IPS DF 6.9 (cell line): ENCODE measurements around the gene RAB11FIP4.

Source experiments
- DNase-seq: peaks from one replicate; pipeline ENCODE4 v3.0.0-alpha.2; 2013; ENCODE audit warnings: low read depth, low spot score
- H3K27ac ChIP-seq: one replicate; pipeline ENCODE4 v1.5.1; 2013; ENCODE audit warnings: low read length, control low read depth
- H3K27me3 ChIP-seq: 2 replicates; pipeline ENCODE4 v1.6.1; 2013; ENCODE audit warnings: mild to moderate bottlenecking, low read length; ENCODE audit not compliant: control insufficient read depth, insufficient read depth
- H3K36me3 ChIP-seq: 2 replicates; pipeline ENCODE4 v1.6.1; 2013; ENCODE audit warnings: low read length; ENCODE audit not compliant: control insufficient read depth, insufficient read depth
- H3K4me1 ChIP-seq: 2 replicates; pipeline ENCODE4 v1.6.1; 2013; ENCODE audit warnings: low read length; ENCODE audit not compliant: control insufficient read depth, insufficient read depth
- H3K4me3 ChIP-seq: 2 replicates; pipeline ENCODE4 v1.5.1; 2013; ENCODE audit warnings: mild to moderate bottlenecking, low read length
- H3K9me3 ChIP-seq: 2 replicates; pipeline ENCODE4 v1.6.1; 2013; ENCODE audit warnings: low read length, inconsistent platforms; ENCODE audit not compliant: control insufficient read depth, insufficient read depth
- WGBS: extraction: QIAGEN DNeasy Blood & Tissue Kit; methylation state at CpG from one replicate; pipeline ENCODE4 v1.1.7; 2013; ENCODE audit warnings: mixed read lengths, missing lambda C conversion rate; ENCODE audit not compliant: insufficient read length, insufficient coverage; 5-methylcytosine and 5-hydroxymethylcytosine counted together

Gene RAB11FIP4

DNA sequence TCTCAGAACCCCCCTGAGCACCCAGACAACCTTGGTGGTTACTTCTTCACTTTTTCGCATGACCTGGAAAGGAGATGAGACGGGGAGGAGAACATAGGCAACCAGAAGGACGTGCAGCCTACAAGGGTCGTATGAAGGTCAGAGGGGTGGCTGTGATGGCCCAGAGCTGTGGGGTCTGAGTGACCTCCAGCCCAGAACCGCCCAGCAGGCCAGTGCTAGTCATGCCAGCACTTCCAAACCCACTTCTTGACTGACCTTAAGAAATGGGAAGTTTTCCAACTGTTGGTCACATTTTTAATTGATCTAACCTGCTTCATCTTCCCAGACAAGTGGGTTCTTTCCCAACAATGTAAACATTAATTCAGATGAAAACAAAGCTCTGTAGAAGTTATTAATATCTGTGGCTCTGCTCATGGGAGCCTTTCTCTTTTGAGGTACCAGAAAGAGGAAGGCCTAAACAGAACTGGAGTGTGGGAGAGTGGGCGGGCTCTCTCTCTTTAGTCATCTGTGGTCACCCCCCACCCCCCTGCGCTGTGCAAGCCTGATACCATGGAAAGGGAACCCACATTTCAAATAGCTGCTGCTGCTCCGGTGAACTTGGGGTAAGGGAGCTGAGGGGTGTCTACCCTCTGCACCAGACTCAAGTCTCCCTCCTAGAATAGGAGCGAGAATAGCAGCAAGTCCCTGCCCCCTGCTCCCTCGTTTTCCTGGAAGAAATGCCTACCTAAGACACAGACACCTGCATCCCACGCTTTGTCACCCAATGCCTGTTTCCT is 101.6 kb downstream of the RAB11FIP4 start:
- Histone ChIP-seq H3K4me3 (no peak overlapping the region), H3K4me1 (peaks cover 17% of the 10 kb centered on the region), H3K27me3 (no peaks in the 10 kb centered on the region), H3K36me3 (no peaks in the 10 kb centered on the region; the same call in 1 of the 2 replicates), H3K27ac (no peak overlapping the region), H3K9me3 (no peaks in the 10 kb centered on the region)
- DNase-seq: no peak
- no CpG with 5 or more reads among the region's 11 CpGs for WGBS

DNA sequence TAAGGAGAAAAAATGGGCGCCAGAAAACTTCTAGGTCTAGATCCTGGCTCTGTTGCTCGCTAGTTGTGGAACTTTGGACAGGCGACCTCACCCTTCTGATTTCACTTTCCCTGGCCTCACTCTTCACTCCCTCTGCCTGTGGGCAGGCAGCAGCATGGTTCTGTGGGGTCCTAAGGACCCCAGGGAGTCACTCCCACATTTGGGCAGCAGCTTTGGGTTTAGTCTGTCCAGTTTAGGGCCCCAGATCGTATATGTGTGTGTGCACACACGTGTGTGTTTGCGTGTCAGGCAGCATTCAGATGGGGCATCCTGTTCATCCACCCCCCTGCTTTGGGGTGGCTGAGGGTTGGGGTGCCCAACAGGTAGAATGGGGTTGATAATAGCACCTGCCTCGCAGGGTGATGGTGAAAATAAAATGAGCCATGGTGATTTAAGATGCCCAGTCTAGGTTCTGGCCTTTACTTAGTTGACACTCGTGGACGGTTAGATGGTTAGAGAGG is 102.2 kb downstream of the RAB11FIP4 start:
- H3K9me3 ChIP-seq: no peaks in the 10 kb centered on the region
- no peak for DNase-seq
- no CpG with 5 or more reads among the region's 9 CpGs for WGBS
- no peaks in the 10 kb centered on the region for H3K27me3 ChIP-seq
- peaks cover 17% of the 10 kb centered on the region for H3K4me1 ChIP-seq
- no peaks in the 10 kb centered on the region; the same call in 1 of the 2 replicates for H3K36me3 ChIP-seq
- H3K27ac ChIP-seq: no peak overlapping the region
- no peak overlapping the region for H3K4me3 ChIP-seq

DNA sequence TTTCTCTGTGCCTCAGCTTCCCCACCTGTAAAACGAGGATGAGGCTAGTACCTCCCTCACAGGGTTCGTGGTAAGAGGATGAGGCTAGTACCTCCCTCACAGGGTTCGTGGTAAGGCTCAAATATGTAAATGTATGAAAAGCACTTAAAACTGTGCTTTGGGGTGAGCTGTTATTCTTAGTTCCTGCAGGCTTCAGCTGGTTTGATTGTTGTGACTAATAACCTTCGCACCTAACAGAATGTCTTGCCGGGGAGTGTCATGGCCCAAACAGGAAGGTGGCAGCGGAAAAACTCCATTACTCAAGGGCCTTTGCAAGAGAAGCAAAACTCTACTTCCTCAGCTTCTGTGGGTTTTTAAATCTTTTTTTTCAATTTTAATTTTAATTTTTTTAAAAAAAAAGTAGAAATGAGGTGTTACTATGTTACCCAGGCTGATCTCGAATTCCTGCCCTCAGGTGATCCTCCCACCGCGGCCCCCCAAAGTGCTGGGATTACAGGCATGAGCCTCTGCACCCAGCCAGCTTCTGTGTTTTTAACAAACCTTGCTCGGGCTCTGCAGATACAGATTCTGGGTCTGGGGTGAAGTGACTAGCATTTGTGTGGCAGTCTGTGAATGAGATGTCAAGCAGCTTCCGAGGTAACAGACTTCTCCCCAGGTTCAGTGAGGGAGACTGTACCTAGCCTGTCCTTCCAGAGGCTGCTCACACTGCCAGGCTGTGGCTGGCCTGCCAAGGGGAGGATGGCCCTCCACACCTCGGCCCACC is 103.0 kb downstream of the RAB11FIP4 start:
- Histone ChIP-seq H3K4me1 (peaks cover 11% of the 10 kb centered on the region), H3K9me3 (no peaks in the 10 kb centered on the region), H3K36me3 (no peaks in the 10 kb centered on the region; the same call in 1 of the 2 replicates), H3K27me3 (no peaks in the 10 kb centered on the region), H3K4me3 (no peak overlapping the region), H3K27ac (no peak overlapping the region)
- DNase-seq: no peak
- WGBS: no CpG with 5 or more reads among the region's 12 CpGs

DNA sequence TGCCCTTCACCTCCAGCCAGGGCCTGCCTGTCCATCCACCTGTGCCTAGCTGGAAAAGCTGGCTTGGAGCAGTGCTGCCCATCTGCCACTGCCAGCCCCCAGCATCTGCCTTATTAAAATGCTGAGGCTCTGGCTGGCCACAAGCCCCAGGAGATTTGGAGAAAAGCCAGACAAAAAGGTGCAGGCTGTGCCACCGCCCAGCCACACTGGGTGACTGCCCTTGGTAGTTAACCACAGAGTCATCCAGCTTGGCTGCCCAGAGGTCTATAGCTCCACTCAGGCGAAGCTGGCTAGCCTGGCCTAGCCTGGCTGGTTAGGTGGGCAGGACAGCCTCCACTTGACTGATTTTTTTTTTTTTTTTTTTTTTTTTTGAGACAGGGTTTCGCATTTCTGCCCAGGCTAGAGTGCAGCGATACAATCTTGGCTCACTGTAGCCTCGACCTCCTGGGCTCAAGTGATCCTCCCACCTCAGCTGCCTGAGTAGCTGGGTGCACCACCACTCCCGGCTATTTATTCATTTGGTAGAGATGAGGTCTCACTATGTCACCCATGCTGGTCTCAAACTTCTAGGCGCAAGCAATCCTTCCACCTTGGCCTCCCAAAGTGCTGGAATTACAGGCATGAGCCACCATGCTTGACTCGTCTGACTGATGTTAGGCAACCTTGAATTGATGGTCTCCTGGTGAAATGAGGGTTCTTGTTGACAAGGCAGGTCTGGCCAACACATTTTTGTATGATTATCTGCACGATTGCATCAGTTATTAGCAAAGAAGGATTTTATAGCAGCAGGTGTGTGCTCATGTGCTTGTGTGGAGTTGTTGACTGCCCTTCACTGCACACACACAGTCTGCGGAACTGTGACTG is 103.8 kb downstream of the RAB11FIP4 start:
- no peaks in the 10 kb centered on the region for H3K27me3 ChIP-seq
- no peak for DNase-seq
- peaks cover 14% of the 10 kb centered on the region for H3K4me1 ChIP-seq

DNA sequence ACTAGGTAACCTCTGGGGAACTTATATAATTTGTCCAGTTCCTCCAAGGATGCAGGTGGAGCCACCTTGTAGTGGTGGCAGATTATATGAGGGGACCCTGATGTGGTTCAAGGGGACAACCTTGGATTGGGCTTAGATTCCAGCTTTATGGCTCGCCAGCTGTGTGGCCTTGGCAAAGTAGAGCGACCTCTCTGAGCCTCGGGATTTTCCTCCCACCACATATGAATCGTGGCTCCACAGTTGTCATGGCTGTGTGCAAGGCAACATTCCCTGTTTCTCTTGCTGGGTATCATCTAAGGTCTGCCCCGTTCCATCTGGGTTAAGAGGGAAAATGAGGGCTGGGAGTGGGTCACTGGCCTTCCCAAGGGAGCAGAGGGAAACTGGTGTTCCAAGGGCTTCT is 104.6 kb downstream of the RAB11FIP4 start:
- Histone ChIP-seq H3K27me3 (no peaks in the 10 kb centered on the region), H3K9me3 (no peaks in the 10 kb centered on the region), H3K36me3 (no peaks in the 10 kb centered on the region; the same call in 1 of the 2 replicates), H3K4me3 (no peak overlapping the region), H3K27ac (no peak overlapping the region), H3K4me1 (peaks cover 11% of the 10 kb centered on the region)
- no peak for DNase-seq
- WGBS: no CpG with 5 or more reads among the region's 5 CpGs

More for the DNA sequence above, 103.8 kb downstream of the RAB11FIP4 start:
- Histone ChIP-seq H3K36me3 (no peaks in the 10 kb centered on the region; the same call in 1 of the 2 replicates), H3K27ac (no peak overlapping the region), H3K9me3 (no peaks in the 10 kb centered on the region), H3K4me3 (no peak overlapping the region)
- no CpG with 5 or more reads among the region's 10 CpGs for WGBS

- no peak for DNase-seq
- no peaks in the 10 kb centered on the region; the same call in 1 of the 2 replicates for H3K36me3 ChIP-seq
- peaks cover 11% of the 10 kb centered on the region for H3K4me1 ChIP-seq
- H3K4me3 ChIP-seq: no peak overlapping the region
- no peak overlapping the region for H3K27ac ChIP-seq
- H3K27me3 ChIP-seq: no peaks in the 10 kb centered on the region
- H3K9me3 ChIP-seq: no peaks in the 10 kb centered on the region
- no CpG with 5 or more reads among the region's 6 CpGs for WGBS
Measured at GRCh38 chr17:31496601-31497000, 105.1 kb downstream of the RAB11FIP4 start.

- Histone ChIP-seq H3K4me1 (peaks cover 11% of the 10 kb centered on the region), H3K36me3 (no peaks in the 10 kb centered on the region), H3K27me3 (no peaks in the 10 kb centered on the region), H3K9me3 (no peaks in the 10 kb centered on the region), H3K27ac (no peak overlapping the region), H3K4me3 (no peak overlapping the region)
- no CpG with 5 or more reads among the region's 6 CpGs for WGBS
- DNase-seq: no peak
Measured at GRCh38 chr17:31497431-31497830, 106.0 kb downstream of the RAB11FIP4 start.

DNA sequence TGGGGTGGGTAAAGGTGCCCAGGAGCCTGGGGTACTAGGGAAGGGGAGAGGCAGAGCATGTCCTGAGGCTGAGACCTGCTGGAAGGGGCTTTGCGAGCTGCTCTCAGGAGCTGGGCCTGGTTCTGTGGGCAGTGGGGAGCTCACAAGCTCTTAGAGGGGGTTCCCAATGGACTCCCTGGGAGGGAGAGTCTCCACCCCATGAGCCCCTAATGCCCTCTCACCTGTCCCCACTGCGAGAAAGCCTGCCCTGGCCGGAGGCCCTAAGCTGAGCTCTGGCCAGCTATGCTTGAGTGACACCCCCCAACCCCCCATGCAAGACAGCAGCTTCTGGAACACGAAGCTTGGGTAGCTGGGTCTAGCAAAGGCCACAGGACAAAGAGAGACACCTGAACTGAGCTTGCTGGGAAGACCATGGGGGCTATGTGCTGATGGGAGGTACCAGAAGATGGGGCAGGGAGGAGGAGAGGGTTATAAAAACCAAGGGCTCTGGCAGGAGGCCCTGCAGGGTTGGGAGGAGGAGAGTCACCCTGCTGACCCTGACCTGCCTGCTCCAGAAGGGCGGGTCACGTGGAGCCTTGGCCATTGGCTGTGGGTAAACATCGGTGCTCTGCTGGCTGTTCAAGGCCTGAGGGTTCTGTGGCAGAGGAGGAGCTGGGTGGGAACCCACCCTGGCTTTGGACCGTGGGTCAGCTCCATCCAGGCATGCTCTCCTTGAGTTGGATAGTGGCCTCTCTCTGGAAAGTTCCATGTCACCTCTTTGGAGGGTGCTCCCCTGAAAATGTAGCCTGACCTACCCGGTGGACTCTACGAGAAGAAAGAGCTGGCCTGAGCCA is 106.7 kb downstream of the RAB11FIP4 start:
- Histone ChIP-seq H3K4me1 (peaks cover 11% of the 10 kb centered on the region), H3K9me3 (no peaks in the 10 kb centered on the region), H3K27ac (no peak overlapping the region), H3K36me3 (no peaks in the 10 kb centered on the region), H3K4me3 (no peak overlapping the region), H3K27me3 (no peaks in the 10 kb centered on the region)
- DNase-seq: no peak
- no CpG with 5 or more reads among the region's 10 CpGs for WGBS

DNA sequence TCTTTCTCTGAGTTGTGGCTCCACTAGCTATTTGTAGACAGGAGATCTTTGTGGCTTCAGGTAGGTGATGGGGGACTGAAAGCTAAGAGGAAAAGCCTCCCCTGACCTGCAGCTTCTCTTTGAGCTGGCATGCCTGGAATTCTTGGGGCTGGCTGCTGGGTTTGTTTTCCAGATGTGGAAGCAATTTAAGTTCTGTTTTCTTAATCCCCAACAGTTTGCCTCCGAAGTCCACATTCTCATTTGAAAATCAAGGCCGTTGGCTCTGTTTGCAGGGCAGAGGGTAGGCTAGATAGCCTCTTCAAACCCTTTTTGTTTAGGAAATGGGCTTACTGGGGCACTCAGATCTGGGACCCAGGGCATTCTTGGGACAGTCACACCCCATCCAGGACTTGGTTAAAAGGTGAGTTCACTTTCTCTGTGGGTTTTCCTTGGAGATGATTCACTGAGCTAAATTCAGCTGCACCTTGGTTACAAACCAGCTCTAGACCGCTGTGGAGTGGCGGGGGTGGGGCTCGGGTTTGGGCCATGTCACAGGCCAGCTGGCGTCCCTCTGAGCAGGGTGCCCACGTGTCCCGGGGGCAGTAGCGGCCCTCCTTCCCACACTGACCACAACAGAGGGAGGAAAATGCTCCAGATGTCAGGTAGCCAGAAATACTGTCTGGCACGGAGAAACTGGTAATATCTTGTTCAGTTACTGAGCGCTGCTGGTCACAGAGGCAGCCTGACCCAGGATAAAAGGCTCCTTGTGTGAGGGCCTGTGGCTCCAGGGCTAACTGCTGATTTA is 108.5 kb downstream of the RAB11FIP4 start:
- H3K36me3 ChIP-seq: no peaks in the 10 kb centered on the region
- H3K4me1 ChIP-seq: peaks cover 9% of the 10 kb centered on the region
- DNase-seq: no peak
- no peaks in the 10 kb centered on the region for H3K9me3 ChIP-seq
- no peaks in the 10 kb centered on the region for H3K27me3 ChIP-seq
- peak overlapping the region; percentile 16 for H3K27ac ChIP-seq
- whole genome bisulfite sequencing: no CpG with 5 or more reads among the region's 11 CpGs
- H3K4me3 ChIP-seq: no peak overlapping the region
